Heart right ventricle (tissue), 16 donors: Measurements from ENCODE around the gene CYP2R1. TPM values are rescaled to one million over a fixed set of nuclear protein-coding genes. Genes with fewer than 3 reads are reported as not detected.

Source experiments
- ATAC-seq, 8 donors: fragments of 200-7000 bp; cut with Tn5 transposase; one replicate each; pipeline ENCODE4 v1.9.1; 2020; ENCODE audit warnings: mild to moderate bottlenecking in 8 of 8, moderate library complexity in 8 of 8, moderate number of reproducible peaks in 1 of 8
- DNase-seq, 2 donors: peaks; one replicate each; pipeline ENCODE4 v3.0.0-alpha.2; 2020
- H3K27ac ChIP-seq, 10 donors: fragments of 200-600 bp; sonication (generic) in 2 of 10; one replicate each; pipeline versions ENCODE4 v1.5.0 to v1.8.0; 2020 to 2022; ENCODE audit warnings: mild to moderate bottlenecking in 3 of 10
- H3K27me3 ChIP-seq, 7 donors: fragments of 200-600 bp; one replicate each; pipeline ENCODE4 v1.8.0; 2021 to 2022; ENCODE audit warnings: mild to moderate bottlenecking in 2 of 7
- H3K36me3 ChIP-seq, 9 donors: fragments of 200-600 bp; sonication (generic) in 1 of 9; one replicate each; pipeline versions ENCODE4 v1.5.0 to v1.8.0; 2020 to 2022; ENCODE audit warnings: mild to moderate bottlenecking in 2 of 9
- H3K4me1 ChIP-seq, 9 donors: fragments of 200-600 bp; sonication (generic) in 1 of 9; one replicate each; pipeline versions ENCODE4 v1.5.0 to v1.8.0; 2020 to 2022; ENCODE audit warnings: mild to moderate bottlenecking in 4 of 9
- H3K4me3 ChIP-seq, 10 donors: fragments of 200-600 bp; sonication (generic) in 2 of 10; one replicate each; pipeline versions ENCODE4 v1.5.0 to v1.8.0; 2020 to 2022; ENCODE audit warnings: mild to moderate bottlenecking in 7 of 10, moderate library complexity in 2 of 10
- H3K9me3 ChIP-seq, 11 donors: fragments of 200-600 bp in 10 of 11; sonication (generic) in 2 of 11; one replicate each; pipeline versions ENCODE4 v1.5.0 to v1.8.0; 2013 to 2022; ENCODE audit warnings: mild to moderate bottlenecking in 2 of 11, control low read depth in 1 of 11, moderate library complexity in 1 of 11
- WGBS, 2 donors: extraction: QIAGEN DNeasy Blood & Tissue Kit; methylation state at CpG; one replicate each; pipeline ENCODE4 v1.1.7; 2013; ENCODE audit warnings: inconsistent platforms in 1 of 2; 5-methylcytosine and 5-hydroxymethylcytosine counted together
- intact Hi-C, 10 donors: fragments of 100-400 bp; cut with DNase I; formaldehyde crosslinking; loops; one replicate each; pipeline versions ENCODE4 v1.11.1 to v1.14.2; 2022
- polyA plus RNA-seq, 2 donors: library from polyadenylated mRNA; stranded (reverse); fragments of 200-250 nt; gene quantifications; one replicate each; pipeline ENCODE4 v1.2.3, GENCODE V29; 2013
- total RNA-seq, 10 donors: library from RNA; stranded (reverse); fragmentation: NEBNext Ultra II Directional in 3 of 10; extraction: Animal tissue kit (Norgen Biotek cat#: 25700) in 3 of 10; gene quantifications; one replicate each; pipeline versions ENCODE4 v1.2.1 to v1.2.4, GENCODE V29; 2021 to 2023
- TF ChIP-seq, protein P1 (sequence below), 9 donors: fragments of 200-600 bp; sonication (generic) in 2 of 9; IDR thresholded peaks; one replicate each; pipeline versions ENCODE4 v1.5.0 to v1.8.0; 2021 to 2022; ENCODE audit warnings: antibody characterized with exemption in 9 of 9, mild to moderate bottlenecking in 5 of 9, moderate library complexity in 1 of 9
- donor health status: Arrhythmogenic right ventricular cardiomyopathy.
- donor health status: ischemic (EF 13 %, LVEDD 7.1; RV severe dilation, severe dysfunction).
- donor health status: healthy with polysubstance abuse.
- donor health status: DM: no; HTN: yes; CAD: no.
- donor health status: DM: no; HTN: no; CAD: no.
- donor health status: ischemic (EF 25% LVEDD 6.9; RV normal size, moderate dysfunction).
- donor health status: ischemic (EF 25% LVEDD 5.7; RV mildly dilated, moderate dysfunction).
- donor health status: healthy.
- donor health status: DM: yes; HTN: yes; CAD: no.
- donor health status: Ischemic cardiomyopathy.
- donor health status: ischemic (EF 35%, LVEDD 5.7; RV mildly dilated, moderate dysfunction).
- donor health status: nonischemic (EF 11% LVEDD 7.7; RV severe dilation, severe dysfunction).
- donor health status: DM: yes; HTN: yes; CAD: no.
- donor health status: PGD.
- donor health status: ischemic (EF 29% LVEDD 5.4; RV normal size, mild dysfunction).
- donor health status: nonischemic (EF 23%, LVEDD 6.1; RV moderate dilation, normal function).

CYP2R1 gene
- total and polyA plus RNA-seq, 12 donors = 4.6 to 34.6 (median 6.8) TPM

DNA sequence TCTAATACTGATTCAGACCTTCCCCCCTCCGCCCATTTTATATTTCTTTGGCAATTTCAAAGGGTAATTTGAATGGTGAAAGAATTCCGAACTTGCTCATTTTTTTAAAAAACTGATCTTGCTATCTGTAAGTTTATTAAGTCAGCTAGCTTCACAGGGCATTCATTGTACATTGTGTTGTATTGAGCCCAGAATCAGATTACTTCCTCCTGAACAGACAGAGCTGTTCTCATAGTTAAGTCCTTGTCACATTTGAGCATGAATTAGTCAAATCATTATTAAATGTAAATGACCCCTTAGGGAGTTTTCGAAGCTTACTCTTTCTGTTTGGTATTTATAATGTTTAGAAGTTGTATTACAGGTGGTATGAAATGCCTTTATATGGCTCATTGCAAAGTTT is 34.4 kb downstream of the CYP2R1 start:
- WGBS, 2 donors = 91 to 93% methylated on average over 3 of the region's 3 CpGs
- intact Hi-C loops = no loop called here
- no peak overlapping the region for H3K4me3 ChIP-seq
- H3K36me3 ChIP-seq = peaks cover 0 to 4% (median 0%) of the 10 kb centered on the region in 9 donors
- TF ChIP-seq, protein P1, sequence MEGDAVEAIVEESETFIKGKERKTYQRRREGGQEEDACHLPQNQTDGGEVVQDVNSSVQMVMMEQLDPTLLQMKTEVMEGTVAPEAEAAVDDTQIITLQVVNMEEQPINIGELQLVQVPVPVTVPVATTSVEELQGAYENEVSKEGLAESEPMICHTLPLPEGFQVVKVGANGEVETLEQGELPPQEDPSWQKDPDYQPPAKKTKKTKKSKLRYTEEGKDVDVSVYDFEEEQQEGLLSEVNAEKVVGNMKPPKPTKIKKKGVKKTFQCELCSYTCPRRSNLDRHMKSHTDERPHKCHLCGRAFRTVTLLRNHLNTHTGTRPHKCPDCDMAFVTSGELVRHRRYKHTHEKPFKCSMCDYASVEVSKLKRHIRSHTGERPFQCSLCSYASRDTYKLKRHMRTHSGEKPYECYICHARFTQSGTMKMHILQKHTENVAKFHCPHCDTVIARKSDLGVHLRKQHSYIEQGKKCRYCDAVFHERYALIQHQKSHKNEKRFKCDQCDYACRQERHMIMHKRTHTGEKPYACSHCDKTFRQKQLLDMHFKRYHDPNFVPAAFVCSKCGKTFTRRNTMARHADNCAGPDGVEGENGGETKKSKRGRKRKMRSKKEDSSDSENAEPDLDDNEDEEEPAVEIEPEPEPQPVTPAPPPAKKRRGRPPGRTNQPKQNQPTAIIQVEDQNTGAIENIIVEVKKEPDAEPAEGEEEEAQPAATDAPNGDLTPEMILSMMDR (IDR thresholded peaks at IDR 0.05) = no peak
- DNase-seq (no peak), ATAC-seq (no peak)
- no peaks in the 10 kb centered on the region for H3K4me1 ChIP-seq
- no peaks in the 10 kb centered on the region for H3K27me3 ChIP-seq
- no peak overlapping the region for H3K27ac ChIP-seq
- H3K9me3 ChIP-seq = no peaks in the 10 kb centered on the region

DNA sequence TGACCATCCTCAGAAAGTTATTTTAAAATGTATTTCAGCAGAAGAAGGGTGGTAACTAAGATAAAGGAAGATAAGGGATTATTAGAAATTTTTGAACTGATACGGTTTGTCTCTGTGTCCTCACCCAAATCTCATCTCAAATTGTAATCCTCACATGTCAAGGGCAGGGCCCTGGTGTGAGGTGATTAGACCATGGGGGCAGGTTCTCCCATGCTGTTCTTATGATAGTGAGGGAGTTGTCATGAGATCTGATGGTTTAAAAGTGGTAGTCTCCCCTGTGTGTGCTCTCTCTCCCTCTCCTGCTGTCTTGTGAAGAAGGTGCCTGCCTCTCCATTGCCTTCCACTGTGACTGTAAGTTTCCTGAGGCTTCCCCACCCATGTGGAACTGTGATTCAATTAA is 36.1 kb downstream of the CYP2R1 start:
- intact Hi-C loops = no loop called here

DNA sequence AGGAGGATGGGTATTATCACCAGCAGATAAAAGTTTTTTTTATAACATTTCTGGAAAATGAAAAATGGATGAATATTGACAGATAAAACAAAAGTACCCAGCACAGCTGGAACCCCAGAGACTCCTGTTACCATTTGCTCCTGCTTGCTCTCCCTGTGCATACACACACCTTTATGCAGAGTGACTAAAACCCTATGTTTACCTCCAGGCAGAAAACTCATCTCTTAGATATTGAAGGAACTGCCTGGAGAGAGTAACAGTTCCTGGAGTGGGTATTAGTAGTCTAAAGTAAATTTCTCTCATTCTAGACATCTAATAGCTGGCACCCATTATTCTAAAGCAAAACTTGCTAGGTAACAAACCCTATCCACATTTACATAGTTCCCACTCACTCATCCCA is 38.0 kb downstream of the CYP2R1 start:
- Histone ChIP-seq H3K36me3 (no peaks in the 10 kb centered on the region), H3K27me3 (no peaks in the 10 kb centered on the region), H3K4me3 (no peak overlapping the region), H3K9me3 (no peaks in the 10 kb centered on the region), H3K4me1 (no peaks in the 10 kb centered on the region), H3K27ac (no peak overlapping the region)
- ATAC-seq = no peak
- no peak for DNase-seq
- TF ChIP-seq, protein P1 (IDR thresholded peaks at IDR 0.05) = no peak
- intact Hi-C loops = no loop called here

More for the DNA sequence above, 36.1 kb downstream of the CYP2R1 start:
- Histone ChIP-seq H3K9me3 (no peaks in the 10 kb centered on the region), H3K27me3 (no peaks in the 10 kb centered on the region), H3K4me3 (no peak overlapping the region), H3K4me1 (no peaks in the 10 kb centered on the region), H3K27ac (no peak overlapping the region), H3K36me3 (no peaks in the 10 kb centered on the region)
- ATAC-seq (no peak), DNase-seq (no peak)
- WGBS, 2 donors = 86 to 97% methylated on average over 1 of the region's 1 CpG
- TF ChIP-seq, protein P1 (IDR thresholded peaks at IDR 0.05) = no peak

DNA sequence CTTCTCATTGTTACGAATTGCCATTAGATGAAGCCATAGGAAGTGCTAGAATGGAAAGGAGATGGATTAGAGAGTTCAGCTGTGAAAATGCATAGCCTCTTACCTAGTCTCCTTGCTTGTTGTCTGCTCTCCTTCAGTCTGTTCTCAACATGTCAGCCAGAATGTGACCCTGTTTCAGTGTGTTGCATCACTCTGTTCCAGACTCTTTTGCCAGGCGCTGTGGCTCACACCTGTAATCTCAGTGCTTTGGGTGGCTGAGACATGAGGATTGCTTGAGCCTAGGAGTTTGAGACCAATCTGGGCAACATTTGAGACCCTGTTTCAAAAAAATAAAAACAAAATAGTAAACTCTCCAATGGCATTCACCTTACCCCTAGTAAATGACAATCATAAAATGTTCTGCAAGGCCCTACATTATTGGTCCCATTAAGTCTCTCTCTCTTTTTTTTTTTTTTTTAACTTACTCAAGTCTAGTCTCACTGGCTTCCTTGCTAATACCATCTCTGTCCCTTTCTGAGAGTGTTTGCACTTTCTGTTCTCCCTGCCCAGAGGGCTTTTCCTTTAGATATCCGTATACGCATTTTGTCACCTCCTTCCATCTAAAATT is 39.4 kb downstream of the CYP2R1 start:
- Histone ChIP-seq H3K27me3 (no peaks in the 10 kb centered on the region), H3K4me1 (no peaks in the 10 kb centered on the region), H3K9me3 (no peaks in the 10 kb centered on the region), H3K4me3 (no peak overlapping the region), H3K27ac (no peak overlapping the region), H3K36me3 (no peaks in the 10 kb centered on the region)
- no peak for DNase-seq
- 98% methylated on average over 4 of the region's 4 CpGs for WGBS, 2 donors
- no peak for ATAC-seq
- TF ChIP-seq, protein P1 (IDR thresholded peaks at IDR 0.05) = no peak
- intact Hi-C loops = no loop called here
